HEK293 (cell line): ENCODE results near the gene RAB3B.

Source experiments
- CTCF ChIP-seq: fragments of 450-650 bp; formaldehyde crosslinking; IDR thresholded peaks from 2 replicates; pipeline ENCODE4 v1.5.1; 2016; ENCODE audit warnings: missing biosample characterization, missing genetic modification characterization
- GLIS1 ChIP-seq: fragments of 450-650 bp; formaldehyde crosslinking; IDR thresholded peaks from 2 replicates; pipeline ENCODE4 v1.5.1; 2016; ENCODE audit warnings: missing biosample characterization, missing genetic modification characterization
- HOXA7 ChIP-seq: sonication (generic); formaldehyde crosslinking; IDR thresholded peaks from 2 replicates; pipeline ENCODE4 v1.8.1; 2022; ENCODE audit warnings: missing genetic modification reagents, borderline replicate concordance
- SCRT1 ChIP-seq: fragments of 450-650 bp; formaldehyde crosslinking; IDR thresholded peaks from 2 replicates; pipeline ENCODE4 v1.5.1; 2016; ENCODE audit warnings: missing biosample characterization, missing genetic modification characterization, borderline replicate concordance
- SP7 ChIP-seq: fragments of 450-650 bp; formaldehyde crosslinking; IDR thresholded peaks from 2 replicates; pipeline ENCODE4 v1.5.1; 2016; ENCODE audit warnings: missing biosample characterization, missing genetic modification characterization
- ZBTB48 ChIP-seq: fragments of 450-650 bp; formaldehyde crosslinking; IDR thresholded peaks from 2 replicates; pipeline ENCODE4 v1.5.1; 2016; ENCODE audit warnings: missing biosample characterization, missing genetic modification characterization
- ZNF112 ChIP-seq: fragments of 450-650 bp; formaldehyde crosslinking; IDR thresholded peaks from 2 replicates; pipeline ENCODE4 v1.5.0; 2017; ENCODE audit warnings: missing biosample characterization, missing genetic modification characterization
- ZNF184 ChIP-seq: fragments of 450-650 bp; IDR thresholded peaks from 2 replicates; pipeline ENCODE4 v1.5.1; 2018; ENCODE audit warnings: missing biosample characterization, mild to moderate bottlenecking, missing genetic modification characterization
- ZNF239 ChIP-seq: fragments of 450-650 bp; formaldehyde crosslinking; IDR thresholded peaks from 2 replicates; pipeline ENCODE4 v1.5.1; 2016; ENCODE audit warnings: missing biosample characterization, missing genetic modification characterization
- ZNF629 ChIP-seq: fragments of 450-650 bp; formaldehyde crosslinking; IDR thresholded peaks from 2 replicates; pipeline ENCODE4 v1.5.1; 2017; ENCODE audit warnings: missing biosample characterization, missing genetic modification characterization
- ZNF639 ChIP-seq: fragments of 450-650 bp; formaldehyde crosslinking; IDR thresholded peaks from 2 replicates; pipeline ENCODE4 v1.5.1; 2016; ENCODE audit warnings: missing biosample characterization, missing genetic modification characterization
- ZNF660 ChIP-seq: fragments of 450-650 bp; IDR thresholded peaks from 2 replicates; pipeline ENCODE4 v1.5.1; 2018; ENCODE audit warnings: missing biosample characterization, mild to moderate bottlenecking, missing genetic modification characterization
- ZNF785 ChIP-seq: fragments of 450-650 bp; formaldehyde crosslinking; IDR thresholded peaks from 2 replicates; pipeline ENCODE4 v1.5.1; 2016; ENCODE audit warnings: missing biosample characterization, missing genetic modification characterization

- no peak for TF ChIP-seq ZNF629 (tag by site-specific recombination)
- TF ChIP-seq CTCF (tag by site-specific recombination), result no peak
- no peak for TF ChIP-seq ZNF639 (tag by site-specific recombination)
- TF ChIP-seq SP7 (tag by site-specific recombination), result no peak
- TF ChIP-seq ZNF184, result no peak
- no peak for TF ChIP-seq SCRT1 (tag by site-specific recombination)
- TF ChIP-seq ZNF785, result no peak
- no peak for TF ChIP-seq ZBTB48
- TF ChIP-seq ZNF239 (tag by site-specific recombination), result no peak
- TF ChIP-seq ZNF112, result no peak
- TF ChIP-seq ZNF660 (tag by site-specific recombination), result no peak
- no peak for TF ChIP-seq HOXA7
- TF ChIP-seq GLIS1 (tag by site-specific recombination), result no peak
Measured at GRCh38 chr1:51901151-51901550, 89.3 kb downstream of the RAB3B start.
